Activated CD4-positive, alpha-beta T cell treated with anti-CD3 and anti-CD28 coated beads, Interleukin-2, amount 50 U/mL, for 1 hour (primary cell): Measurements from ENCODE around the gene ZEB1.

Experiments
- DNase-seq: peaks from one replicate; pipeline ENCODE4 v3.0.0-alpha.2; 2020

ZEB1 gene

DNA sequence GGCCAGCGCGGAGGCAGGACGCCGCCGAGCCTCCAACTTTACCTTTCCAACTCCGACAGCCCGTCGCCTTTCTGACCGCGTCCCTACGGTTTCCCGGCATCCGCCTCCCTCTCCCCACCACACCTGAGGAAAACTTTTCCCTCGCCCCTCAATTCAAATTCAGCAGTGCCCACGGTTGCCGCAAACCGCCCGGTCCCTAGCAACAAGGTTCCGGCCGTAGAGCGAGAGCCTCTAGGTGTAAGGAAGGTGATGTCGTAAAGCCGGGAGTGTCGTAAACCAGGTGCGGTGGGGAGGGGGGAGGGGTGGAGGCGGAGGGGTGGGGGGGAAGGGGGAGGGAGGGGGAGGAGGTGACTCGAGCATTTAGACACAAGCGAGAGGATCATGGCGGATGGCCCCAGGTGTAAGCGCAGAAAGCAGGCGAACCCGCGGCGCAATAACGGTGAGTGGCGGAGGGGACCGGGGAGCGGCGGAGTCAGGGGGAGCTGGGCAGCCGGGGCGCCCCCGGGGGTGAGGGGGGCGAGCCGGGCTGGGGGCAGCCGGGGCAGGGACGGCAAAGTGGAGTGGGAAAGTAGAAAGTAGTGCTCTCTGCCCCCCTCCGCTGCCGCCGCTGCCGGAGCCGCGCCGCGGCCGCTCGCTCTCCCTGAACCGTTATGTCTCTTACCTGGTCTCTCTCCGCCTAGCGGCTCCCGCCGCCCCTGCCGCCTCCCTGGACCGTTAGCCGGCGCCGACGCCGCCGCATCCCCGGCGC is at the start of gene ZEB1:
Gene ZEB1 (plus strand): TSS at position 363 of the 748 bp plus-strand sequence. CDS start 19 bp downstream, at position 382.
- peak; percentile 90 for DNase-seq

DNA sequence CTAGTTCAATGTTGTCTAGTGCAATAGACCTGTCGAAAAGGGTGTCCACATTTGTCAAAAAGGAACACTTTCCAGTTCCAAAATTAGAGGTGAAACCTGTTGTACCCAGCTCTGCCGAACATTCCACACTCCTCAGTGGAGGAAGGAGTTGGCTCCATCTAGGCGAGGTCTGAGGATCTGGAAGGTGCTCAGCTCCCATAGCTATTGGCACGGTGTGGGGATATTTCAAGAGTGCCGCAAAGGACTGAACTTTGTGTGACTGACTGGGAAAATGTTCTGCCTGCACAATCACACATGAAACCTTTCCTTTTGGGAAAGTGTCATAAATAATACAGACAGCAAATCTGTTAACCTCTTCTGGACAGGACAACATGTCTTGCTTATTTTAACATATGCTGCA is 48.1 kb upstream of the ZEB1 start:
- no peak for DNase-seq

DNA sequence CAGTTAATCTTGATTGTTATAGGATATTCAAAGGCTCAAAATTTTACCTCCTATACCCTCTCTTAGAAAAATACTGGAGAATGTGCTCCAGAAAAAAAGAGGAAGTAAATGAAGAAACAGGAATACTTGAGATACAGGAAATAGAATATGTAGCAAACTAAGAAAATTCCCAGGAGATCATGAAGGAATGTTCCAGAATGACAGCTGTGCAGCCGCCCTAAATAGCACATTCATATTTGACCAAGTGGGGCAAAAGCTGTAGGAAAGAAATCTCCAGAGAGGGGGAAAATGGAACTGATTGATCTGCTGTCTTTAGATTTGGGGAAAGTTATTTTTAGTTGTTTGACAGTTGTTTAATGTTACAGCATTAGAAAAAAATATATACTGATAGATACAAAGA is 46.2 kb upstream of the ZEB1 start:
- no peak for DNase-seq

DNA sequence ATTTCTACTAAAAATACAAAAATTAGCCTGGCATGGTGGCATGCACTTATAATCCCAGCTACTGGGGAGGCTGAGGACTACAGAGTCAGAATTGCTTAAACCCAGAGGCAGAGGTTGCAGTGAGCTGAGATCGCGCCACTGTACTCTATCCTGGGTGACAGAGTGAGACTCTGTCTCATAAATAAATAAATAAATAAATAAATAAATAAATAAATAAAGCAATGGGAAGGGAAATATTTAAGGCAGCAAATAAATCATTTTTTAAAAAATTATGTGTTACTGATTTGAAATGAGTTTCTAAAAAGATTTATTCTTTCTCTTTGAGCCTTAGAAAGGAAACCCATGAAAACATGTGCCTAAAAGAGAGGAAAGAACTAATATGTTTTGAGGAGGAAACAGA is 45.2 kb upstream of the ZEB1 start:
- no peak for DNase-seq

DNA sequence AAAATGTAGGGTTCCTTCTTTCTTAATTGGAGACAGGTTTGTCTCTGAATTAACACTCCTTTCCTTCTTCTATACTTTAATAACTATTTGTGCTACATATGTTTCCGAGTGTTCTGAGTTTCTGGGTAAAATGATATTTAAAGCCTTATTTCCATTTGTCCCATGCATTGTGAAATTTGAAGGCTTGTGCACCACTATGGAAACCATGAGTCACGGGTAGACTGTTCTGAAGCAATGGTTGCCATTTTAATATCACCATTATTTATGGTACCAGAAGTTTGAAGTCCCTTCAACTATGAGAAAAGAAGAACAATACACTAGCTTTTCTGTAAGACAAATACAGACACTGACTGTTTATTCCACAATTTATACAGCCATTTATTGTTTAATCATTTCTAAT is 44.7 kb upstream of the ZEB1 start:
- no peak for DNase-seq

DNA sequence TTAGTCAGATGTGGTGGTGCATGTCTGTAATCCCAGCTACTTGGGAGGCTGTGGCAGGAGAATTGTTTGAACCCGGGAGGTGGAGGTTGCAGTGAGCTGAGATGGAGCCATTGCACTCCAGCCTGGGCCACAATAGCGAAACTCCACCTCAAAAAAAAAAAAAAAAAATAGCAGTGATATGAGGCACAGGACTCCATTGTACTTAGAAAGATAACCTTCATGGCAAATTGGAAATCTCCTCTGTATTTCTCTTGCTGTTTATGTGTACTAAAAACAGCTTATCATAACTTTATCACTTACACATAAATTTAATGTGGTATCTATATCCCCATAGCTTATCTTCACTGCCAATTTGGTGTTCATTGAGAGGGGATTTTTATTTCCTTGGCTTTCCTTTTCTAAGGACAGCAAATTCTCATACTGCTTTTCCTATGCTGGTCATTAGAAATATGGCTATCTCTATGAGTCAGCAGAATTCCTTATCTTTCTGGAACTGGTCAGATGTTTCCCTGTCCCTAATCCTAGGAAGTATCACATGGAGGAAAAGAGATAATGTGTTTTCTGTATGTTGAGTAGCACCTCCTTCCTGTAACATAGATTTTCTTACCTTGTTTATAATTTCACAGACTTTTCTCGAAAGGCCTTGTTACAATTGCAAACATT is 40.6 kb upstream of the ZEB1 start:
- no peak for DNase-seq

DNA sequence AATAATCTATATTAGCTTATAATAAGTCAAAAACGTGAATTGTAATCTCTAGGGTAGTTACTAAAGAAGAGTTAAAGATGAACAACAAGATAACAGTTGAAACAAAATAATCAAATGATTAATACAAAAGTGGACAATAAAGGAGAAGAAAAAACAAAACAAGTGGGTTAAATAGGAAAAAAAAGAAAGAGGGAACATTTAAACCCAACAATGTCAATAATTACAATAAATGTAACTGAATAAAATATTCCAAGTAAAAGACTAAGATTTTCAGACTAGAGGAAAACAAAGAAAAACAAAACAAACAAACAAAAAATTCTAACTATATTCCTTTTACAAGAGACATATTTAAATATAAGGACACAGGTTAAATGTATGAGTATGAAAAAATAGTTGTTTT is 38.0 kb upstream of the ZEB1 start:
- no peak for DNase-seq

DNA sequence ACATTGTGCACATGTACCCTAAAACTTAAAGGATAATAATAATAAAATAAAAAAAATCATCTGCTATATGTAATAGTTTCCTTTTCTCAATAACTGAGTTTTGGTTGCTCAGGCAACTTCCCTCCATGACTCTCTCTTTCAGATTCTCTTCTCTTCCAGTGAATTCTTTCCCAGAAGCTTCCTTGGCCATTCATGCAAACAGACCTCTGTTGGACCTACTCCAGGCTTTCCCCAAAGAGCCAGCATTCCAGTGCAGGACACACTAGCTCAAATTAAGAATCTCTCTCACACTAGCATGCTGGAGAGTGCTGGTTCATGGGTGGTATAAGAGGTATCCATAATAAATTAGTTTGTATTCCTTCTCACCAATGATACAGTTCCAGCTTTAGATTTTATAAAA is 31.0 kb upstream of the ZEB1 start:
- no peak for DNase-seq

DNA sequence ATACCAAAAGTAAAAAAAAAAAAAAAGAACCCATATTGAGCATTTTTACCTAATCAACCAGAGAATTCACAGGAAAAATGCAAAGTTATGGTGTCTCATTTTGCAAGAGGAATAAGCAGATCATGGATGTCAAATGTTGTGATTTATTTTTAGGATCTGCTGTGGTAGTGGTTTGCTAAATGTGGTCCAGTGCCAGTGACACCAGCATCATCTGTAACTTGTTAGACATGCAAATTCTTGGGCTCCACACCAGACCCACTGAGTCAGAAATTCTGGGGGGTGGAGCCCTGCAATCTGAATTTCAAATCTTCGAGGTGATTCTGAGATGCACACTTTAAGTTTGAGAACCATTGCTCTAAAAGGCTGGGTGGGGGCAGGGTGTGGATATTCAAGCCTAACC is 30.1 kb upstream of the ZEB1 start:
- no peak for DNase-seq

DNA sequence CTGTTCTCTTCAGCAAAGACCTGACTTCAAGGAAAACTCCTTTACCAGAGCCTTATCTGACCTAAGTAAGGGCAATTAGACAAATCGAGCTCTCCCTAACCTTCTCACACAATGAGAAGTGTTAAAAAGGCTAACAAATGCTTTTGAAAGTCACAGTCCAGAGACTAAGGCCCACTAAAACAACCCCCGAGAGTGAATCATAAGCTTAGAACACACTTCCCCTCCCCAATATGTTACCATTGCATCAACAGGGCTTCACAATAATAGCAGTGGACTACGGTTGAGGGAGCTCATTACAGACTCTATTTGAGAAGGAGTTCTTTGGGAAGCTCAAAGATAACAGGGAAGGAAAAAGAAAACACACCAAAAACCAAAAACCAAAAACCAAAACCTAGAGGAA is 28.6 kb upstream of the ZEB1 start:
- DNase-seq, result no peak

DNA sequence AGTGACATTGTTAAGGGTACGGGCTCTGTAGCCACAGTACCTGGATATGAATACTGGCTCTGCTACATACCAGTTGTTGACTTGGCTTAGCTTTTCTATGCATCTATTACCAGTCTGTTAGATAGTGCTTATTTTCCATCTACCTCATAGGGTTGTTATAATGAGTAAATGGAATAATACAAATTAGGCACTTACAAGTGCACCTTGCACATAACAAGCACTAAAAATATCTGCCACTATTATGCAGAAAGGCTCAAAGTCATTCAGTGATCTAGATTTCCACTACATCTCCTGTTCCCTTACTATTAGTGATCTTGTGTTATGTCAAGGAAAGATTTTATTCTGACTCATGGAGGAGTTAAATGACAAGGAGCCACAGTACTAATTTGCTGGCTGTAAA is 27.9 kb upstream of the ZEB1 start:
- no peak for DNase-seq

DNA sequence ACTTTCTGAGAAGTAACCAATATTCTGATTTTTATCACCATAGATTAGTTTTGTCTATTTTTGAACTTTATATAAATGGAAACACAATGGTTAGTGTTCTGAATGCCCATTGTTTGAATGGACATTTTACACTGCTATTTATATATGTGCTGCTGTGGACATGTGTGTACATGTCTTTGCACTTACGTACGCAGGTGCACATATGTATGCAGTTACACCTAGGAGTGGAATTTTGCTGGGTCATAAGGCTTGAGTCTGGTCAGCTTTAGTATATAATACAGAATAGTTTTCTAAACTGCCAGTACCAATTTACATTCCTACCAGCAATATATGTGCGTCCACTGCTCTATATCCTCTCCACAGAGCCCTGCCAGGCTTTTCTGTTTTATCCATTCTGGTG is 24.5 kb upstream of the ZEB1 start:
- no peak for DNase-seq

DNA sequence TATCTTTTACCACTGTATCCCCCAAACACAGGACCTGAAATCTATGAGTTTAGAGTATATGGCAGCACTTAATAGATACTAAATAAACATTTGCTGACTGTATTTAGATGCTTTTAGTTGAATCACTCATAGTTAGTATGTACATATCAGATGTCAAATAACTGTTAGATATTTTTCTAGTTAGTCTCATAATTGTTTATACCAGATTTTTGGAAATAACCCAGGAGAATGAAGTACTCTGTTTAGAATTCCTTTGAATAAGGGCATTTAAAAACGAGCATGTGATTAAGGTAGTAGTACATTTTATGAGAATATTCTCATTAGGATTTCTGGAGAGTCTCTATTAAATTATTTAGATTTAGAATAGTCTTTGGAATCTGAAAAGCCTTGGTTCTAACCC is 22.3 kb upstream of the ZEB1 start:
- no peak for DNase-seq

DNA sequence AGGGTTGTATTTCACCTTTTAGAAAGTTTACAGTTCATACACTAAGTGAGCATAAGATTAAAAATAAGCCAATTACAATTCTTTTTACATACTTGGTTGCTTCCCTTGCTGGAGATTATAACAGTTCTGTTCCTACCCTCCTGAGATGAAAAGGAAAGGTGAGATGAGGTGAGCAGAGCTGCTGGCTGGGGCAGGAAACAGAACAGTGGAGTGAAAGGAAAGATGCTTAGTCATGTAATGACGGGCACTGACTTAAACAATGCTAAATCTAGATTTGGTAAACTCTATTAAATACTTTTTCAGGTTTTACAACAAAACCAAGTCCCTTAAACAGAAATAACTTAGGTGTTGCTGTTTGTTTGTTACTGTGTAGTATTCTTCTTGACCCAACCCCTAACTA is 19.9 kb upstream of the ZEB1 start:
- DNase-seq, result no peak

DNA sequence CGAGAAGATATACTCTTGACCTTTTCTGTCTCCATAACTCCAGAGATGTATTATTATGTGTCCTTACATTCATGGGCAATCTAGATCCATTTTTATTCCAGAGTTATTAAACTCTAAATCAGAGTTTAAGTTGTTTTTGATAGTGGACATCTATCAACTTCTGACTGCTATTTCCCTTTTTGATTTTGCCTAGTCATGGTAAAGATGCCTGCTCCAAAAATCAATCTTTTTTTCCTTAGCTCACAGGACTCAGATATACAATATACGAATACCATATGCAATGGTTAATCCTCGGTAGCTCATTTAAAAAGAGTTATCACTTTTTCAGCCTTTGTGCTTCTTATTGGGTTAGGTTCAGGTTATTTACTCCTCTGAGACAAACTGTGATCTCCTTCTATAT is 15.8 kb upstream of the ZEB1 start:
- DNase-seq, result no peak

DNA sequence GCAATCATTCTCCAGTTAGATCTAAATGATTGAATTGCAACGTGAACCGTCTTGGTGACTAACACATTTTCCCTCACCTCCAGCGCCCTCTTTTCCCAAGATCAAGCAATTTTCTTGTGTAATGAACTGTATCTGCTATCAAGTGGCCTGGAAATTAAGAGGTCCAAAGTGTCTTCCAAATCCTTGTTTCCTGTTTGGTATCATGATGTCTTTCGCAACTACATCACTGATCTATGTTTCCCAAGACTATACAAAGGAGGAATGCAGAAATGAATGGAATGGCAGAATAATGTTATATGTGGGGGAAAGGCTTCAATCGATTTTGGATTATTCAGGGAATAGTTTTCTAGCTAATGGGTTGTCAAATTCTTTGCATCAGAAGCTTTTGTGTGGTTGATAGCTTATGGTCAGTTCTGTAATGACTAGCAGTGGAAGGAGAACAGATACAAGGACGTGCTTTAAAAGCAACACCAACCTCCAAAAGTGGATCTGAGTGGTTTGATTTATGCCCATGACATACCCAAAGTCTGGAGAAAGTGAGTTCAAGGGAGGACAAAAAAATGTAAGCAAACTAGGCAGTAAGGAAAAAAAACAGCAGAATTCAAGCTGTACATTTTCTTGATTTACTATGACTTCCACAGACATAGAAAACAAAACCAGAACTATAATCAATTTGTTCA is 14.6 kb upstream of the ZEB1 start:
- no peak for DNase-seq

DNA sequence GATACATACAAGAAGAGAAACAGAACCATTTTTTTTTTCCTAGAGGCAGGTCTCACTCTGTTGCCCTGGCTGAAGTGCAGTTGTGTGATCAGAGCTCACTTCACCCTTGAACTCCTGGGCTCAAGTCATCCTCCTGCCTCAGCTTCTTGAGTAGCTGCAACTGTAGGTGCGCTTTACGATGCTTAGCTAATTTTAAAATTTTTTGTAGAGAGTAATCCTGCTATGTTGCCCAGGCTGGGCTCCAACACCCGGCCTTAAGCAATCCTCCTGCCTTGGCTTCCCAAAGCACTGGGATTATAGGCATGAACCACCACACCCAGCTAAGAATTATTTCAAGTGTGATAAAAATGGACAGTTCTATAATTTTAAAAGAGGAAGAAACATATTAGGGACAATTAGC is 5.6 kb upstream of the ZEB1 start:
- no peak for DNase-seq

DNA sequence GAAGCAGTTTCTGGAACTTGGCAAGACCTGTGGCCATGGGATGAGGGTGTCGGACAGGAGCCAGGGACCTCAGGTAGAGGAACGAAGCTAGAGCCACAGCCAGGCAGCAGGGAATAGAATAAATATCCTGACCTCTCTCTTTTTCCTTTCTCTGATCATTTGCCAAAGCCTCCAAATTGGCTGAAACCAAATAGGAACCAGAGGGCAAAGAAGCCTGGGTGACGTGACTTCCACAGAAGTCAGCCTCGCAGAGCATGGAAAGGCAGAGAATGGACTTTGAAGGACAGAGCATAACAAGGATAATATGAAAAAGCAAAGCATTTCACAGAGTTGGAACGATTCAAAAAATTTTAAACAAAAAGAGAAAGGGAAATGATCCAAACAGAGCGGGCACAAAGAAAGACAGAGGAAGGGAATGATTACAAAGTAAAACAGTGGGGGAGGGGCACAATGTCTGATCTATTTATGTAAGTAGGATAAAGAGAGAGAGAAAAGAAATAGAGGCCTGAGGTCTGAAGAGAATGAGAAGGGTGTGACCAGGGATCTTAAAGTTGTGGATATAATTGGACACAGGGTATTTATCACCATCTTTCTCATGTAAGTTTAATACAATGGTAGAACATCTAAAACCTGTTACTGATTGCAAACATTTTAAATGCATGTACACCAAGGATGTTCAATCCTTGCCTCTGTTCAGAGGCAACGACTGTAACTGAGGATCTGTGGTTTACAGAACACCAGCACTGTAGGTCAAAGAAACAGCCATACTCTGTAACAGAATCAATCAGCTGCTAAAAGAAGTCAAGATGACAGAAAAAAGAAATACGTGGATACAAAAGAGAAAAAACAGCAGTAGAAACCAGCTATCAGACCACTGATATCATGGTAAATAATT is 4.5 kb upstream of the ZEB1 start:
- DNase-seq, result no peak

DNA sequence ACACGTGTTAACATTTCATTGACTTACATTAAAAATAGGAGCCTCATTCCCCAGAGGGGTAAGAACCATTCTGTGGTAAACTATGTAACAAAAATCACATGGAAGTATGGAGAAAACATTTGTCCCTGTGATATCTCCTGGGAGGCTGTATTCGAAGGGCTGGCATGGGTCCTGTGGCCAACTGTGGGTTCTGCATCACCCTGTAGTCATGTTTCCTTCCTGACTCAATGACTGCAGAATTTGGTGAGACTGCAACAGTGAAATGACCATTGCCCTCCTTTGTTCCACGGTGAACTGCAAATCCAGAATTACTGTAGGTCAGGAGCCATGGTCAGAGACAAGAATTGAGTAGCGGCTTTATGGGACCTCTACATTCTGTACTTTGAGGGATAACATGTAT is 3.6 kb upstream of the ZEB1 start:
- DNase-seq, result no peak

DNA sequence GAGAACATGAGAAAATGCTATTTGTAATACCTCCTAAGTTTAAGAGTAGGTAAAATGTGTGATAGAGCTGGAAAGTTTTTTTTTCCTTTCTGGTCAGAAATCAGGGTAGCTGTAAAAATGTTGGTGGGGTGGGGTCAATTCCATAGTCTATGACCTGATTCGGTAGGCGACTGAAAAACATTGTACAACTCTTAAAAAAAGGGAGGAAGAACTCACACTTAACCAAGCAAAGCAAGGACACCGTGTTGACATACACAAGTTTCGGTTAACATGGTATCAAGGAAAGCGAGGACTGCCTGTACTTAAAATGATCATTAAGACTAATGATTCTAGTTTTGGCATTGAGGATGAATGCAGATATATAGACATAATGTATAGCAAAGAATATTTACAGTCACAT is 1.8 kb upstream of the ZEB1 start:
- no peak for DNase-seq

DNA sequence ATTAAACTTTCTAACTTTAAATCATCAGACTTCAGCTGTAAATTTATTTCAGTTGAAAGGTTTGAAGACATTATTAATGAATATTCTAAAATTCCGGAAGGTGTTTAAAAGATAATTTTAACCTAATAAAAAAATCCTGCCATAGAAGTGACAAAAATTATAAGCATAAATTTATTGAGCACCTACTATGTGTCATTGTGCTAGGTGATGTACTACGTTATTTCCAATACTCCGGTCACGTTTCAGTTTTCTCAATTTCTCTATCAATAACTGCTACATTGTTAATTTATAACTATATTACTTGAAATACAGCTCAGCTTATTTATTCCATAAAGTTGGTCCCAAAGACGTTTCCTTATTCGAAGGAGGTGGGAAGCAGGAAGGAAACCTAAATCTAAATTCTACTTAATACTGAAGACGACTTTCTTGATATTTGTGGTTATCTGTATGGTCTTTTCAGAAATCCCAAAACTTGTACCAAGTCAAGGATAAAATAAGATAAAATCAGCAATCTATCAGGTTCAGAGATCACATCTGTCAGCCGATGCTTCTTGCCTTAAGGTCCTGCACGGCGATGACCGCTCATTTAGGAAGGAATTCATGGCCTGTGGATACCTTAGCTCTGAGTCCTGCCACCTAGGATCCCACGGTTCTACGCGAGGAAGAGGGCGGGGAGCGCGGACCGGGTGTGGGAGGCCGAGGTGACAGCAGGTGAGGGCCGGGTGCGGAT is 1.2 kb upstream of the ZEB1 start:
- DNase-seq, result peak; percentile 72

DNA sequence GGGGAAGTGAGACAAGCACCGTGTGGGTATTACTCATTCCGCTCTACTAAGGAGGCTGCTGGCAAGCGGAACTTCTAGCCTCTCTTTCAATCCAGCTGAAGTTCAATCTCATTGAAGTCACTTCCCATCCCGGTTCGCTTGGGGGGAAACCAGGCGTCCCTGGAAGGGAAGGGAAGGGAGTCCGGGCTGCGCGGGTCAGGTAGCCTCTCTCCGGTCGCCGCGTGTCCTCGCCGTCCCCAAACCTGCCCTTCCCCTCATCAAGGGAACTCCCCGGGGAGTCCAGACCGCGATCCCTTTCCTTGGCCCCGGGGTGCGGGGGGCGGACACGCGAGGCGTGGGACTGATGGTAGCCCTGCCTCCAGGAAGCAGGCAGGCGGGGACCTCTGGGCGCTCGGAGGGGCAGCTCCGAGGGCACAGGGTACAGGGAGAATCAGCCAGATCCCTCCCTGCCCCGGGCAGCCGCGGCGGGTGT is 598 bp upstream of the ZEB1 start:
- DNase-seq, result peak; percentile 51
